Aorta (tissue), 5 donors: ENCODE measurements around the gene SENP2. TPM values are rescaled to one million over a fixed set of nuclear protein-coding genes. Genes with fewer than 3 reads are reported as not detected.

Source experiments
- ATAC-seq: fragments of 200-7000 bp; cut with Tn5 transposase; one replicate; pipeline ENCODE4 v1.9.1; 2022; ENCODE audit warnings: moderate library complexity; ENCODE audit not compliant: low FRiP score
- DNase-seq, 2 donors: peaks; one replicate each; pipeline ENCODE4 v3.0.0-alpha.2; 2020
- H3K27ac ChIP-seq, 2 donors: one replicate each; pipeline ENCODE4 v1.5.1; 2013; ENCODE audit warnings: low read length in 2 of 2, mild to moderate bottlenecking in 2 of 2, moderate library complexity in 2 of 2, control low read depth in 1 of 2, inconsistent platforms in 1 of 2, low read depth in 1 of 2
- H3K27me3 ChIP-seq, 2 donors: one replicate each; pipeline ENCODE4 v1.6.1; 2013; ENCODE audit warnings: control low read depth in 1 of 2, low read length in 1 of 2, mild to moderate bottlenecking in 1 of 2, moderate library complexity in 1 of 2; ENCODE audit not compliant: insufficient read depth in 2 of 2, control insufficient read depth in 1 of 2
- H3K36me3 ChIP-seq, 2 donors: one replicate each; pipeline ENCODE4 v1.6.1; 2013; ENCODE audit warnings: control low read depth in 1 of 2, low read length in 1 of 2, mild to moderate bottlenecking in 1 of 2; ENCODE audit not compliant: insufficient read depth in 2 of 2, control insufficient read depth in 1 of 2
- H3K4me1 ChIP-seq, 2 donors: one replicate each; pipeline ENCODE4 v1.6.1; 2013; ENCODE audit warnings: low read length in 2 of 2, control low read depth in 1 of 2, mild to moderate bottlenecking in 1 of 2, moderate library complexity in 1 of 2; ENCODE audit not compliant: insufficient read depth in 2 of 2, control insufficient read depth in 1 of 2
- H3K4me3 ChIP-seq, 2 donors: one replicate each; pipeline ENCODE4 v1.5.1; 2013; ENCODE audit warnings: low read length in 2 of 2, control low read depth in 1 of 2, mild to moderate bottlenecking in 1 of 2
- H3K9me3 ChIP-seq: one replicate; pipeline ENCODE4 v1.6.1; 2013; ENCODE audit warnings: mild to moderate bottlenecking, low read length; ENCODE audit not compliant: control insufficient read depth
- WGBS, 2 donors: extraction: QIAGEN DNeasy Blood & Tissue Kit; methylation state at CpG; one replicate each; pipeline ENCODE4 v1.1.7; 2013; 5-methylcytosine and 5-hydroxymethylcytosine counted together
- intact Hi-C, 2 donors: fragments of 100-400 bp; cut with DNase I; formaldehyde crosslinking; loops; one replicate each; pipeline versions ENCODE4 v1.14.2 to v1.15.0; 2022
- long read RNA-seq, 2 donors: library from polyadenylated mRNA; unstranded; transcript quantifications; one replicate each; pipeline ENCODE4 v2.0.0, GENCODE V29; 2020 to 2021
- polyA plus RNA-seq, 2 donors: library from polyadenylated mRNA; stranded (reverse); fragments of 200-250 nt; gene quantifications; one replicate each; pipeline ENCODE4 v1.2.3, GENCODE V29; 2013
- total RNA-seq, 2 donors: library from RNA; stranded (reverse); fragmentation: NEBNext Ultra II Directional; extraction: Animal tissue kit (Norgen Biotek cat#: 25700); gene quantifications; one replicate each; pipeline ENCODE4 v1.2.1, GENCODE V29; 2021
- donor health status: healthy with polysubstance abuse.
- donor health status: Bipolar disorder and iron deficiency.
- donor health status: DM: no; HTN: no; CAD: no.
- donor health status: DM: no; HTN: no; CAD: no.
- donor health status: DM: yes; HTN: yes; CAD: no.

Gene SENP2
- total RNA-seq (10 to 100 TPM; 36.5 to 41.6 TPM), polyA plus RNA-seq (10 to 100 TPM; 13.6 to 15.4 TPM)
- long read RNA-seq, donor 1, full-length matches to known transcripts = 4 of 16 reads
- long read RNA-seq, donor 1, partial matches to known transcripts = 4 of 16 reads
- long read RNA-seq, donor 1, other reads (novel, unspliced or antisense) = 8 of 16 reads
- long read RNA-seq, donor 2, full-length matches to known transcripts = 11 of 15 reads
- long read RNA-seq, donor 2, partial matches to known transcripts = 0 of 15 reads
- long read RNA-seq, donor 2, other reads (novel, unspliced or antisense) = 4 of 15 reads

GRCh38 chr3:185585859-185586685 is at the start of gene SENP2:
Gene SENP2 (plus strand): TSS chr3:185586295. CDS start chr3:185586414, 119 bp downstream.
- ATAC-seq = peak; percentile 99
- peak; percentile 100 for DNase-seq
- Histone ChIP-seq H3K27me3 (no peaks in the 10 kb centered on the region), H3K4me3 (peak within 1 kb of the TSS; percentile 72 to 84), H3K27ac (peak within 1 kb of the TSS in 1 of 2 donors; percentile 92), H3K9me3 (no peaks in the 10 kb centered on the region), H3K4me1 (peaks cover 3 to 5% of the 10 kb centered on the region in 2 donors), H3K36me3 (no peaks in the 10 kb centered on the region)
- intact Hi-C loops = no loop called here
- WGBS, 2 donors = 0% methylated on average over 64 of the region's 64 CpGs

- H3K27me3 ChIP-seq = no peaks in the 10 kb centered on the region
- ATAC-seq (peak; percentile 48), DNase-seq (peak in 1 of 2 donors; percentile 62)
- no peaks in the 10 kb centered on the region for H3K4me1 ChIP-seq
- intact Hi-C loops = no loop called here
- 62 to 67% methylated on average over 9 of the region's 9 CpGs for WGBS, 2 donors
- no peaks in the 10 kb centered on the region for H3K36me3 ChIP-seq
- no peak overlapping the region for H3K4me3 ChIP-seq
- no peak overlapping the region for H3K27ac ChIP-seq
- H3K9me3 ChIP-seq = no peaks in the 10 kb centered on the region
These were observed 48.6 kb upstream of the SENP2 start for GRCh38 chr3:185537369-185537970.

- no peak for DNase-seq
- H3K27ac ChIP-seq = no peak overlapping the region
- no peaks in the 10 kb centered on the region for H3K4me1 ChIP-seq
- H3K9me3 ChIP-seq = no peaks in the 10 kb centered on the region
- ATAC-seq = no peak
- intact Hi-C loops = no loop called here
- no peaks in the 10 kb centered on the region for H3K36me3 ChIP-seq
- no peak overlapping the region for H3K4me3 ChIP-seq
- H3K27me3 ChIP-seq = no peaks in the 10 kb centered on the region
- 68 to 71% methylated on average over 2 of the region's 2 CpGs for WGBS, 2 donors
These were observed 46.2 kb upstream of the SENP2 start for GRCh38 chr3:185539934-185540333.

GRCh38 chr3:185540695-185541094 is 45.4 kb upstream of the SENP2 start:
- H3K9me3 ChIP-seq = no peaks in the 10 kb centered on the region
- DNase-seq (no peak), ATAC-seq (no peak)
- no peak overlapping the region for H3K27ac ChIP-seq
- H3K4me1 ChIP-seq = no peaks in the 10 kb centered on the region
- 82 to 83% methylated on average over 7 of the region's 7 CpGs for WGBS, 2 donors
- no peak overlapping the region for H3K4me3 ChIP-seq
- intact Hi-C loops = no loop called here
- H3K36me3 ChIP-seq = no peaks in the 10 kb centered on the region
- H3K27me3 ChIP-seq = no peaks in the 10 kb centered on the region

- Histone ChIP-seq H3K4me1 (no peaks in the 10 kb centered on the region), H3K27ac (peak overlapping the region in 1 of 2 donors; percentile 5), H3K27me3 (no peaks in the 10 kb centered on the region), H3K9me3 (no peaks in the 10 kb centered on the region), H3K4me3 (no peak overlapping the region), H3K36me3 (no peaks in the 10 kb centered on the region)
- intact Hi-C loops = no loop called here
- peak; percentile 76 for ATAC-seq
- DNase-seq = no peak
- 1 to 7% methylated on average over 3 of the region's 3 CpGs for WGBS, 2 donors
These were observed 37.0 kb upstream of the SENP2 start for GRCh38 chr3:185549122-185549521.

- no peaks in the 10 kb centered on the region for H3K27me3 ChIP-seq
- ATAC-seq (no peak), DNase-seq (no peak)
- intact Hi-C loops = no loop called here
- peak overlapping the region in 1 of 2 donors; percentile 54 for H3K27ac ChIP-seq
- no peak overlapping the region for H3K4me3 ChIP-seq
- H3K4me1 ChIP-seq = no peaks in the 10 kb centered on the region
- no peaks in the 10 kb centered on the region for H3K36me3 ChIP-seq
- H3K9me3 ChIP-seq = no peaks in the 10 kb centered on the region
- WGBS, 2 donors = 55 to 56% methylated on average over 3 of the region's 3 CpGs
These were observed 36.4 kb upstream of the SENP2 start for GRCh38 chr3:185549651-185550111.

- no peaks in the 10 kb centered on the region for H3K4me1 ChIP-seq
- DNase-seq (no peak), ATAC-seq (no peak)
- no peak within 1 kb of the TSS for H3K27ac ChIP-seq
- H3K27me3 ChIP-seq = no peaks in the 10 kb centered on the region
- WGBS, 2 donors = 25 to 26% methylated on average over 6 of the region's 6 CpGs
- H3K36me3 ChIP-seq = no peaks in the 10 kb centered on the region
- intact Hi-C loops = no loop called here
- H3K4me3 ChIP-seq = no peak within 1 kb of the TSS
- H3K9me3 ChIP-seq = no peaks in the 10 kb centered on the region
These were observed 33.7 kb upstream of the SENP2 start, which contains the start of gene LIPH for GRCh38 chr3:185552358-185552877. Gene LIPH (minus strand): TSS chr3:185552588. CDS start chr3:185552471, 117 bp downstream.

GRCh38 chr3:185555101-185555501 is 31.0 kb upstream of the SENP2 start:
- no peak for ATAC-seq
- 73 to 76% methylated on average over 4 of the region's 4 CpGs for WGBS, 2 donors
- H3K4me3 ChIP-seq = no peak overlapping the region
- intact Hi-C loops = loop anchor here in 1 of 2 donors (5.0 kb wide), 1 partner anchor 58 kb away; the partner anchor contains the start of gene TMEM41A
- H3K27me3 ChIP-seq = no peaks in the 10 kb centered on the region
- no peak overlapping the region for H3K27ac ChIP-seq
- H3K4me1 ChIP-seq = no peaks in the 10 kb centered on the region
- no peaks in the 10 kb centered on the region for H3K9me3 ChIP-seq
- no peaks in the 10 kb centered on the region for H3K36me3 ChIP-seq
- no peak for DNase-seq
